ENCODE data around the gene APLP2.

The APLP2 gene

GRCh38 chr11:130121445-130121978 lies 51.8 kb downstream of the APLP2 start:
- no peak overlapping the region for H4K8ac ChIP-seq (ENCODE audit: low read length)
- no peak overlapping the region for H2AK5ac ChIP-seq (ENCODE audit: low read length, severe bottlenecking)
- peak; percentile 43 for DNase-seq
- peaks cover 16% of the 10 kb centered on the region for H3K4me1 ChIP-seq (ENCODE audit: control insufficient read depth, insufficient read depth, low read depth, low read length)
- no peaks in the 10 kb centered on the region for H3K27me3 ChIP-seq (ENCODE audit: control insufficient read depth in 1 of 2, insufficient read depth in 1 of 2, low read length in 2 of 2)
- 73% methylated on average over 5 of the region's 5 CpGs for WGBS
- H2AFZ ChIP-seq (ENCODE audit: low read depth, low read length), result no peak overlapping the region
- H3K4me2 ChIP-seq (ENCODE audit: low read length, poor library complexity, severe bottlenecking), result no peak overlapping the region
- no peak overlapping the region for H3K27ac ChIP-seq (ENCODE audit: low read length, poor library complexity, severe bottlenecking)
- no peak overlapping the region for H3K4me3 ChIP-seq (ENCODE audit: insufficient read depth in 1 of 2, low read depth in 1 of 2, low read length in 2 of 2)
- H2BK12ac ChIP-seq (ENCODE audit: low read length in 2 of 2), result no peak overlapping the region
- no peak overlapping the region for H3K9ac ChIP-seq (ENCODE audit: low read length)
- no peak overlapping the region for H3K4ac ChIP-seq (ENCODE audit: low read depth in 1 of 2, low read length in 2 of 2)
- H2BK15ac ChIP-seq (ENCODE audit: low read depth, poor library complexity, severe bottlenecking), result no peak overlapping the region
- H3K9me3 ChIP-seq (ENCODE audit: control insufficient read depth, low read length), result no peaks in the 10 kb centered on the region
- no peak overlapping the region for H4K91ac ChIP-seq (ENCODE audit: low read length)
- no peak overlapping the region for H3K18ac ChIP-seq (ENCODE audit: low read depth in 1 of 2, low read length in 2 of 2)
- H2BK120ac ChIP-seq (ENCODE audit: low read depth, low read length), result no peak overlapping the region
- H3K23ac ChIP-seq (ENCODE audit: low read length in 2 of 2), result no peak overlapping the region
- H2BK5ac ChIP-seq (ENCODE audit: low read depth, low read length, poor library complexity, severe bottlenecking), result no peak overlapping the region
- peaks cover 32 to 87% of the 10 kb centered on the region in 2 experiments for H3K36me3 ChIP-seq (ENCODE audit: control insufficient read depth in 1 of 2, insufficient read depth in 2 of 2, low read depth in 1 of 2, low read length in 2 of 2)
- H3K79me1 ChIP-seq (replicated peaks; ENCODE audit: low read length, poor library complexity, severe bottlenecking), result peaks cover 39% of the 10 kb centered on the region
- H3K14ac ChIP-seq (ENCODE audit: low read length in 2 of 2), result no peak overlapping the region

GRCh38 chr11:130122141-130122575 lies 52.5 kb downstream of the APLP2 start:
- Histone ChIP-seq H3K9me3 (ENCODE audit: control insufficient read depth, low read length) (no peaks in the 10 kb centered on the region), H3K27me3 (ENCODE audit: control insufficient read depth in 1 of 2, insufficient read depth in 1 of 2, low read length in 2 of 2) (no peaks in the 10 kb centered on the region), H3K9ac (ENCODE audit: low read length) (no peak overlapping the region), H3K23ac (ENCODE audit: low read length in 2 of 2) (no peak overlapping the region), H3K18ac (ENCODE audit: low read depth in 1 of 2, low read length in 2 of 2) (no peak overlapping the region), H3K4ac (ENCODE audit: low read depth in 1 of 2, low read length in 2 of 2) (no peak overlapping the region), H2BK5ac (ENCODE audit: low read depth, low read length, poor library complexity, severe bottlenecking) (no peak overlapping the region), H4K8ac (ENCODE audit: low read length) (no peak overlapping the region), H3K14ac (ENCODE audit: low read length in 2 of 2) (no peak overlapping the region), H3K36me3 (ENCODE audit: control insufficient read depth in 1 of 2, insufficient read depth in 2 of 2, low read depth in 1 of 2, low read length in 2 of 2) (peaks cover 34 to 93% of the 10 kb centered on the region in 2 experiments), H3K27ac (ENCODE audit: low read length, poor library complexity, severe bottlenecking) (no peak overlapping the region), H2AFZ (ENCODE audit: low read depth, low read length) (no peak overlapping the region), H3K4me3 (ENCODE audit: insufficient read depth in 1 of 2, low read depth in 1 of 2, low read length in 2 of 2) (no peak overlapping the region), H3K4me1 (ENCODE audit: control insufficient read depth, insufficient read depth, low read depth, low read length) (peaks cover 16% of the 10 kb centered on the region), H4K91ac (ENCODE audit: low read length) (no peak overlapping the region), H3K4me2 (ENCODE audit: low read length, poor library complexity, severe bottlenecking) (no peak overlapping the region), H3K79me1 (replicated peaks; ENCODE audit: low read length, poor library complexity, severe bottlenecking) (peaks cover 38% of the 10 kb centered on the region), H2AK5ac (ENCODE audit: low read length, severe bottlenecking) (no peak overlapping the region), H2BK12ac (ENCODE audit: low read length in 2 of 2) (no peak overlapping the region), H2BK15ac (ENCODE audit: low read depth, poor library complexity, severe bottlenecking) (no peak overlapping the region), H2BK120ac (ENCODE audit: low read depth, low read length) (no peak overlapping the region)
- 95% methylated on average over 7 of the region's 7 CpGs for WGBS
- DNase-seq, result no peak

GRCh38 chr11:130123414-130124040 lies 53.8 kb downstream of the APLP2 start:
- Histone ChIP-seq H2BK120ac (ENCODE audit: low read depth, low read length) (no peak overlapping the region), H2BK15ac (ENCODE audit: low read depth, poor library complexity, severe bottlenecking) (no peak overlapping the region), H3K36me3 (ENCODE audit: control insufficient read depth in 1 of 2, insufficient read depth in 2 of 2, low read depth in 1 of 2, low read length in 2 of 2) (peaks cover 36 to 95% of the 10 kb centered on the region in 2 experiments), H3K9ac (ENCODE audit: low read length) (no peak overlapping the region), H4K91ac (ENCODE audit: low read length) (no peak overlapping the region), H2BK5ac (ENCODE audit: low read depth, low read length, poor library complexity, severe bottlenecking) (no peak overlapping the region), H3K14ac (ENCODE audit: low read length in 2 of 2) (no peak overlapping the region), H3K4ac (ENCODE audit: low read depth in 1 of 2, low read length in 2 of 2) (no peak overlapping the region), H3K4me1 (ENCODE audit: control insufficient read depth, insufficient read depth, low read depth, low read length) (peaks cover 16% of the 10 kb centered on the region), H3K4me2 (ENCODE audit: low read length, poor library complexity, severe bottlenecking) (no peak overlapping the region), H3K4me3 (ENCODE audit: insufficient read depth in 1 of 2, low read depth in 1 of 2, low read length in 2 of 2) (no peak overlapping the region), H3K18ac (ENCODE audit: low read depth in 1 of 2, low read length in 2 of 2) (no peak overlapping the region), H3K79me1 (replicated peaks; ENCODE audit: low read length, poor library complexity, severe bottlenecking) (peaks cover 41% of the 10 kb centered on the region), H3K9me3 (ENCODE audit: control insufficient read depth, low read length) (no peaks in the 10 kb centered on the region), H4K8ac (ENCODE audit: low read length) (peak overlapping the region; percentile 19), H3K23ac (ENCODE audit: low read length in 2 of 2) (no peak overlapping the region), H3K27me3 (ENCODE audit: control insufficient read depth in 1 of 2, insufficient read depth in 1 of 2, low read length in 2 of 2) (no peaks in the 10 kb centered on the region), H3K27ac (ENCODE audit: low read length, poor library complexity, severe bottlenecking) (no peak overlapping the region), H2AFZ (ENCODE audit: low read depth, low read length) (no peak overlapping the region), H2AK5ac (ENCODE audit: low read length, severe bottlenecking) (no peak overlapping the region), H2BK12ac (ENCODE audit: low read length in 2 of 2) (peak overlapping the region in 1 of 2 experiments; percentile 23)
- DNase-seq, result no peak
- 94% methylated on average over 32 of the region's 32 CpGs for WGBS

- peaks cover 35 to 95% of the 10 kb centered on the region in 2 experiments for H3K36me3 ChIP-seq (ENCODE audit: control insufficient read depth in 1 of 2, insufficient read depth in 2 of 2, low read depth in 1 of 2, low read length in 2 of 2)
- WGBS, result 15% methylated on average over 3 of the region's 4 CpGs
- peak overlapping the region in 1 of 2 experiments; percentile 40 for H3K4me3 ChIP-seq (ENCODE audit: insufficient read depth in 1 of 2, low read depth in 1 of 2, low read length in 2 of 2)
These were observed 54.4 kb downstream of the APLP2 start for GRCh38 chr11:130124096-130124495.

More at GRCh38 chr11:130124096-130124495, 54.4 kb downstream of the APLP2 start:
- no peak overlapping the region for H3K27ac ChIP-seq (ENCODE audit: low read length, poor library complexity, severe bottlenecking)
- H3K9me3 ChIP-seq (ENCODE audit: control insufficient read depth, low read length), result no peaks in the 10 kb centered on the region
- peaks cover 13% of the 10 kb centered on the region for H3K4me1 ChIP-seq (ENCODE audit: control insufficient read depth, insufficient read depth, low read depth, low read length)
- no peak overlapping the region for H3K23ac ChIP-seq (ENCODE audit: low read length in 2 of 2)
- H3K27me3 ChIP-seq (ENCODE audit: control insufficient read depth in 1 of 2, insufficient read depth in 1 of 2, low read length in 2 of 2), result no peaks in the 10 kb centered on the region
- peaks cover 35% of the 10 kb centered on the region for H3K79me1 ChIP-seq (replicated peaks; ENCODE audit: low read length, poor library complexity, severe bottlenecking)
- no peak overlapping the region for H2BK120ac ChIP-seq (ENCODE audit: low read depth, low read length)
- H3K9ac ChIP-seq (ENCODE audit: low read length), result no peak overlapping the region
- no peak overlapping the region for H2AFZ ChIP-seq (ENCODE audit: low read depth, low read length)
- H3K4me2 ChIP-seq (ENCODE audit: low read length, poor library complexity, severe bottlenecking), result no peak overlapping the region
- no peak overlapping the region for H3K14ac ChIP-seq (ENCODE audit: low read length in 2 of 2)
- H2AK5ac ChIP-seq (ENCODE audit: low read length, severe bottlenecking), result no peak overlapping the region
- no peak overlapping the region for H4K8ac ChIP-seq (ENCODE audit: low read length)
- no peak overlapping the region for H2BK5ac ChIP-seq (ENCODE audit: low read depth, low read length, poor library complexity, severe bottlenecking)
- H2BK15ac ChIP-seq (ENCODE audit: low read depth, poor library complexity, severe bottlenecking), result no peak overlapping the region
- DNase-seq, result peak; percentile 94
- H4K91ac ChIP-seq (ENCODE audit: low read length), result no peak overlapping the region
- no peak overlapping the region for H2BK12ac ChIP-seq (ENCODE audit: low read length in 2 of 2)
- no peak overlapping the region for H3K4ac ChIP-seq (ENCODE audit: low read depth in 1 of 2, low read length in 2 of 2)
- H3K18ac ChIP-seq (ENCODE audit: low read depth in 1 of 2, low read length in 2 of 2), result no peak overlapping the region
